Lower leg skin (tissue), 3 donors: ENCODE measurements around the gene TRPM2.

Experiments used
- POLR2A ChIP-seq, 2 donors: fragments of 450-650 bp; IDR thresholded peaks; one replicate each; pipeline ENCODE4 v1.6.1; 2016 to 2017; ENCODE audit warnings: antibody characterized with exemption in 2 of 2, mild to moderate bottlenecking in 1 of 2, moderate library complexity in 1 of 2
- TF ChIP-seq, protein P1 (sequence below), 3 donors: fragments of 450-650 bp; IDR thresholded peaks; one replicate each; pipeline ENCODE4 v1.5.1; 2016; ENCODE audit warnings: antibody characterized with exemption in 3 of 3, mild to moderate bottlenecking in 3 of 3, moderate library complexity in 2 of 3

GRCh38 chr21:44380876-44381275, 27.5 kb downstream of the TRPM2 start:
- TF ChIP-seq, protein P1, sequence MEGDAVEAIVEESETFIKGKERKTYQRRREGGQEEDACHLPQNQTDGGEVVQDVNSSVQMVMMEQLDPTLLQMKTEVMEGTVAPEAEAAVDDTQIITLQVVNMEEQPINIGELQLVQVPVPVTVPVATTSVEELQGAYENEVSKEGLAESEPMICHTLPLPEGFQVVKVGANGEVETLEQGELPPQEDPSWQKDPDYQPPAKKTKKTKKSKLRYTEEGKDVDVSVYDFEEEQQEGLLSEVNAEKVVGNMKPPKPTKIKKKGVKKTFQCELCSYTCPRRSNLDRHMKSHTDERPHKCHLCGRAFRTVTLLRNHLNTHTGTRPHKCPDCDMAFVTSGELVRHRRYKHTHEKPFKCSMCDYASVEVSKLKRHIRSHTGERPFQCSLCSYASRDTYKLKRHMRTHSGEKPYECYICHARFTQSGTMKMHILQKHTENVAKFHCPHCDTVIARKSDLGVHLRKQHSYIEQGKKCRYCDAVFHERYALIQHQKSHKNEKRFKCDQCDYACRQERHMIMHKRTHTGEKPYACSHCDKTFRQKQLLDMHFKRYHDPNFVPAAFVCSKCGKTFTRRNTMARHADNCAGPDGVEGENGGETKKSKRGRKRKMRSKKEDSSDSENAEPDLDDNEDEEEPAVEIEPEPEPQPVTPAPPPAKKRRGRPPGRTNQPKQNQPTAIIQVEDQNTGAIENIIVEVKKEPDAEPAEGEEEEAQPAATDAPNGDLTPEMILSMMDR (IDR thresholded peaks at IDR 0.05), result no peak
- no peak for TF ChIP-seq POLR2A (IDR thresholded peaks at IDR 0.05)
